Vagina (tissue), 2 donors: ENCODE results near the gene TMEM219. TPM values are rescaled to one million over a fixed set of nuclear protein-coding genes. Genes with fewer than 3 reads are reported as not detected.
"Not testable (repeated sequence)": the region's sequence is repeated elsewhere in the genome, so short reads cannot be mapped to it uniquely, and the experiment has no call there.

Experiments used
- DNase-seq, 2 donors: peaks; one replicate each; pipeline ENCODE4 v3.0.0-alpha.2; 2017; ENCODE audit errors: extremely low spot score in 2 of 2
- H3K27ac ChIP-seq: fragments of 200-600 bp; sonication (generic); one replicate; pipeline ENCODE4 v1.5.1; 2019
- H3K27me3 ChIP-seq: fragments of 200-600 bp; sonication (generic); one replicate; pipeline ENCODE4 v1.5.1; 2019
- H3K36me3 ChIP-seq, 2 donors: fragments of 200-600 bp; sonication (generic); one replicate each; pipeline ENCODE4 v1.5.1; 2017 to 2019
- H3K4me1 ChIP-seq: fragments of 200-600 bp; sonication (generic); one replicate; pipeline ENCODE4 v1.5.1; 2019
- H3K4me3 ChIP-seq, 2 donors: fragments of 200-600 bp; sonication (generic); 1 replicate in 1 of 2; 2 replicates in 1 of 2; pipeline ENCODE4 v1.5.1; 2016 to 2019
- H3K9me3 ChIP-seq: fragments of 200-600 bp; sonication (generic); one replicate; pipeline ENCODE4 v1.5.1; 2019
- CTCF ChIP-seq, 3 experiments: fragments of 450-650 bp in 2 of 3; fragments of 200-600 bp in 1 of 3; sonication (generic) in 1 of 3; IDR thresholded peaks; one replicate each; pipeline ENCODE4 v1.5.1; 2017 to 2019; ENCODE audit warnings: antibody characterized with exemption in 3 of 3, mild to moderate bottlenecking in 2 of 3, moderate library complexity in 2 of 3
- POLR2A ChIP-seq, 2 donors: fragments of 450-650 bp; IDR thresholded peaks; one replicate each; pipeline ENCODE4 v1.6.1; 2017; ENCODE audit warnings: antibody characterized with exemption in 2 of 2, mild to moderate bottlenecking in 2 of 2, moderate library complexity in 2 of 2
- POLR2AphosphoS5 ChIP-seq, 2 donors: sonication (generic); formaldehyde crosslinking; IDR thresholded peaks; one replicate each; pipeline ENCODE4 v1.9.0; 2017; ENCODE audit warnings: antibody characterized with exemption in 2 of 2, mild to moderate bottlenecking in 2 of 2, low read depth in 1 of 2; ENCODE audit not compliant: insufficient read depth in 1 of 2
- intact Hi-C: fragments of 100-400 bp; cut with DNase I; formaldehyde crosslinking; loops from one replicate; pipeline ENCODE4 v1.15.1; 2023
- total RNA-seq: library from RNA; depleted of rRNA; stranded (reverse); fragments of >200 nt; gene quantifications from one replicate; pipeline ENCODE4 v1.2.3, GENCODE V29; 2016

TMEM219 gene
- total RNA-seq, 1 donor from 2014 or later = 85.7 TPM

DNA sequence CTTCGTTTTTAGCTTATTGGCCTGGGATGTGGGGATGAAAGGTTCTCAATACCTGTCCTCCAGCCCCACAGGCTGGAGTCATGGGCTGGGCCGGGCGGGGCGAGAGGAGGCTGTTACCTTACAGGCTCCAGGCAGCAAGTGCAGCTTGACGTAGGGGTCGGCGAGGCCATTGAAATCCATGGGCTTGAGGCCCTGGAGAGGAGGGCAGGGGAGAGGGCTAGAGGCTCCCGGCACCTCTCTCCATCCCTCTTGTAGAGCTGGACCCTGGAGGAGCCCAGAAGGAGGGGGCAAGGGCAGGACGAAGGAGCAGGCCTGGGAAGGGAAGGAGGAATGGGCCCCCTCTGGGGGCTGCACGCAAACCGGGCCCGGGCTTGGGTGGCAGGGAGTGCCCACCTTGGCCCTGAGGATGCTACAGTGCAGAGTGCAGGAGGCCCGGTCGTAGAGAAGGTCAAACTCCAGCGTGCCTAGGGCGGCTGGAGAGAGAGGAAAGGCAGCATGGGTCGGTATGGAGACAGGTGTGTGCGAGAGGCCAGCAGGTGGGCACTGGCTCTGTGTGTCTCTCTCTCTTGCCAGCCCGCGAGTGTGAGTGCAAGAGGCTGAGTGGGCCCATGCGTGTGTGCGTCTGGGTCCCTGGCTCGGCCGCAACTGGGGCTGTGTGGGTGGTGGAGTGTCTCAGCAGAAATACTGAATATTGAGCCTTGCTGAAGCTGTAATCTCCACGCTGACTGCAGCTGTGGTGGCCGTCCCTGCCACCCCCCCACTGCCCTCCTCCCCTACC, 47.4 kb downstream of the TMEM219 start:
- no peaks in the 10 kb centered on the region for H3K36me3 ChIP-seq
- TF ChIP-seq CTCF (IDR thresholded peaks at IDR 0.05) (no peak), POLR2AphosphoS5 (IDR thresholded peaks at IDR 0.05; ENCODE audit: insufficient read depth in 1 of 2, low read depth in 1 of 2) (no peak), POLR2A (IDR thresholded peaks at IDR 0.05) (no peak)
- no peak overlapping the region for H3K4me3 ChIP-seq
- peaks cover 4% of the 10 kb centered on the region for H3K27me3 ChIP-seq
- intact Hi-C loops = loop anchor here (10.0 kb wide), 1 partner anchor 84 kb away; the partner anchor contains the start of gene KCTD13
- no peak overlapping the region for H3K27ac ChIP-seq
- DNase-seq = no peak
- H3K4me1 ChIP-seq = peaks cover 18% of the 10 kb centered on the region
- H3K9me3 ChIP-seq = no peaks in the 10 kb centered on the region

GRCh38 chr16:30009990-30010843, 48.3 kb downstream of the TMEM219 start:
- H3K36me3 ChIP-seq = no peaks in the 10 kb centered on the region
- DNase-seq = no peak
- peak overlapping the region; percentile 29 to 45 for H3K4me3 ChIP-seq
- intact Hi-C loops = loop anchor here (10.0 kb wide), 1 partner anchor 85 kb away; the partner anchor contains the start of gene KCTD13
- peaks cover 18% of the 10 kb centered on the region for H3K4me1 ChIP-seq
- H3K27ac ChIP-seq = no peak overlapping the region
- peaks cover 4% of the 10 kb centered on the region for H3K27me3 ChIP-seq
- H3K9me3 ChIP-seq = no peaks in the 10 kb centered on the region
- no peak for TF ChIP-seq POLR2AphosphoS5 (IDR thresholded peaks at IDR 0.05; ENCODE audit: insufficient read depth in 1 of 2, low read depth in 1 of 2)
- TF ChIP-seq POLR2A (IDR thresholded peaks at IDR 0.05) = no peak
- no peak for TF ChIP-seq CTCF (IDR thresholded peaks at IDR 0.05)

GRCh38 chr16:30010844-30011713, 49.2 kb downstream of the TMEM219 start, which contains the start of gene DOC2A:
Gene DOC2A, minus strand, starts transcription at chr16:30011027. Its CDS starts 805 bp downstream, at chr16:30010222.
- Histone ChIP-seq H3K27me3 (peaks cover 4% of the 10 kb centered on the region), H3K4me1 (peaks cover 18% of the 10 kb centered on the region), H3K4me3 (peak within 1 kb of the TSS; percentile 29 to 45), H3K9me3 (no peaks in the 10 kb centered on the region), H3K27ac (no peak within 1 kb of the TSS), H3K36me3 (no peaks in the 10 kb centered on the region)
- intact Hi-C loops = no loop called here
- DNase-seq = no peak
- no peak for TF ChIP-seq CTCF (IDR thresholded peaks at IDR 0.05)
- no peak for TF ChIP-seq POLR2A (IDR thresholded peaks at IDR 0.05)
- no peak for TF ChIP-seq POLR2AphosphoS5 (IDR thresholded peaks at IDR 0.05; ENCODE audit: insufficient read depth in 1 of 2, low read depth in 1 of 2)

DNA sequence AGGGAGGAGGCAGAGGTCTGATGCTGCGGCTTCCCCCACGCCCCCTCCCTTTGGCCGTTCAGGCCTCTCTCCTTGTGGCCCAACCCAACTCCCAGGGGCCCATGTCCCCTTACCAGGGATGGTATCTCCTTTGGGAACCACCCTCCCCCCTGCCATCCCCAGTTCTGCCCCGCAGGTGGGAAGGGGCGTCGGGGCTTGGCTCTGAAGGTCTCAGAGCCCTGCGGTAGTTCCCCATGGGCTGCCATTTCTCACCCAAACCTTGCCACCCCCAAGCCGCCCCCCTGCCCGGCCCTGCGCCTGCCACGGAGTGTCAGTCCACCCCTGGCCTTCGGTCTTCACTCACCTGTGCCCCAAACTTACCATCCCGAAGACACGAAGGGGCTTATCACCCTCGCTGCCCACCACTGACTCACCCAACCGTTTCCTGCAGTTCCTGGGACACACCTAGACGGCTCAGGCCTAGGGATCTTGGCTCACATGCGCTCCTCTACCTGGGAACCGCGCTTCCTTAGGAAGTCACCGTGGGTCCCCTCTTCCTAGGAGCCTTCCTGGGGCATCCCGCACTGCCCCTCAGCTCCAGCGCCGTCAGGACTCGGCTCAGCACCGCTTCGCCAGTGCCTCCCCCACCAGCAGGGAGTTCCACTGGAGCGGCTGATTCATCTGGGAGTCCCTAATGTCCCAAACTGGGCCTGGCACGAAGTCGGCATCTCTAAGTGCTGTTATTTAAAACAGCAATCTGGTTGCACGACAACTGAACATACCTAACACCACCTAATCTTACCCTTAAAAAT, 50.0 kb downstream of the TMEM219 start:
- Histone ChIP-seq H3K36me3 (no peaks in the 10 kb centered on the region), H3K9me3 (no peaks in the 10 kb centered on the region), H3K4me3 (peak overlapping the region in 1 of 2 donors; percentile 45), H3K27me3 (peaks cover 4% of the 10 kb centered on the region), H3K4me1 (peaks cover 18% of the 10 kb centered on the region), H3K27ac (no peak overlapping the region)
- intact Hi-C loops = no loop called here
- DNase-seq = no peak
- TF ChIP-seq POLR2A (IDR thresholded peaks at IDR 0.05) (no peak), CTCF (IDR thresholded peaks at IDR 0.05) (no peak)

GRCh38 chr16:30012598-30012997, 50.7 kb downstream of the TMEM219 start:
- H3K27me3 ChIP-seq, H3K4me3 ChIP-seq, intact Hi-C loops, H3K9me3 ChIP-seq, H3K27ac ChIP-seq, H3K36me3 ChIP-seq, DNase-seq: not testable (repeated sequence)
- H3K4me1 ChIP-seq = peaks cover 18% of the 10 kb centered on the region

DNA sequence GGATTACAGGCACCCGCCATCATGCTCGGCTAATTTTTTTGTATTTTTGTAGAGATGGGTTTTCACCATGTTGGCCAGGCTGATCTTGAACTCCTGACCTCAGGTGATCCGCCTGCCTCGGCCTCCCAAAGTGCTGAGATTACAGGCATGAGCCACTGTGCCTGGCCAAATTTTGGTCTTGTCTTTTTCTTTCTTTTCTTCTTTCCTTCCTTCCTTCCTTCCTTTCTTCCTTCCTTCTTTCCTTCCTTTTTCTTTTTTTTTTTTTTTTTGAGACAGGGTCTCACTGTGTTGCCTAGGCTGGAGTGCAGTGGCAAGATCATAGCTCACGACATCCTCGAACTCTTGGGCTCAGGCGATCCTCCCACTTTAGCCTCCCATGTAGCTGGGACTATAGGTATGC, 53.6 kb downstream of the TMEM219 start:
- DNase-seq, H3K36me3 ChIP-seq, H3K27ac ChIP-seq, H3K27me3 ChIP-seq, H3K9me3 ChIP-seq, H3K4me3 ChIP-seq, intact Hi-C loops: not testable (repeated sequence)
- peaks cover 12% of the 10 kb centered on the region for H3K4me1 ChIP-seq
